Central memory CD8-positive, alpha-beta T cell (primary cell): ENCODE data around the gene SWI5.
A peak's percentile ranks its signal among the peaks of the same experiment; 100 is the strongest.
"Not testable (repeated sequence)": the region's sequence is repeated elsewhere in the genome, so short reads cannot be mapped to it uniquely, and the experiment has no call there.

Experiments
- ATAC-seq: fragments of 150-1000 bp; cut with Tn5 transposase; replicated peaks from 2 replicates; pipeline ENCODE4 v1.10.0; 2022; ENCODE audit warnings: mild to moderate bottlenecking, moderate FRiP score, moderate number of reproducible peaks; ENCODE audit not compliant: poor library complexity, severe bottlenecking; ENCODE audit errors: extremely low read depth
- DNase-seq, 2 donors: peaks; one replicate each; pipeline ENCODE4 v3.0.0; 2021; ENCODE audit warnings: low spot score in 2 of 2
- H3K27ac Mint-ChIP-seq: one replicate; pipeline ENCODE4 v1.8.0; 2022; ENCODE audit warnings: low read depth, mild to moderate bottlenecking, moderate library complexity, mixed read lengths
- H3K27me3 Mint-ChIP-seq: one replicate; pipeline ENCODE4 v1.8.0; 2022; ENCODE audit warnings: mixed read lengths
- H3K36me3 Mint-ChIP-seq: one replicate; pipeline ENCODE4 v1.8.0; 2022; ENCODE audit warnings: mild to moderate bottlenecking, moderate library complexity, mixed read lengths; ENCODE audit not compliant: insufficient read depth
- H3K4me1 Mint-ChIP-seq: one replicate; pipeline ENCODE4 v1.8.0; 2022; ENCODE audit warnings: mixed read lengths
- H3K4me3 Mint-ChIP-seq: one replicate; pipeline ENCODE4 v1.8.0; 2022; ENCODE audit warnings: mild to moderate bottlenecking, moderate library complexity, mixed read lengths
- H3K9me3 Mint-ChIP-seq: one replicate; pipeline ENCODE4 v1.8.0; 2022; ENCODE audit warnings: mixed read lengths

SWI5 gene

GRCh38 chr9:128276008-128276573 is at the start of gene SWI5:
Gene SWI5 (plus strand): TSS chr9:128276276.
- peaks cover 34% of the 10 kb centered on the region for H3K4me1 Mint-ChIP-seq
- no peaks in the 10 kb centered on the region for H3K27me3 Mint-ChIP-seq
- H3K36me3 Mint-ChIP-seq = peaks cover 20% of the 10 kb centered on the region
- DNase-seq (peak; percentile 99), ATAC-seq (peak; percentile 99)
- H3K4me3 Mint-ChIP-seq = peak within 1 kb of the TSS; percentile 94
- H3K9me3 Mint-ChIP-seq = no peaks in the 10 kb centered on the region
- H3K27ac Mint-ChIP-seq = peak within 1 kb of the TSS; percentile 98

- DNase-seq (no peak), ATAC-seq (no peak)
- H3K36me3 Mint-ChIP-seq = no peaks in the 10 kb centered on the region
- peaks cover 13% of the 10 kb centered on the region for H3K27me3 Mint-ChIP-seq
- H3K4me1 Mint-ChIP-seq = no peaks in the 10 kb centered on the region
- no peak overlapping the region for H3K27ac Mint-ChIP-seq
- H3K4me3 Mint-ChIP-seq = no peak overlapping the region
- no peaks in the 10 kb centered on the region for H3K9me3 Mint-ChIP-seq
Observed at GRCh38 chr9:128226412-128226801, 49.7 kb upstream of the SWI5 start.

GRCh38 chr9:128230897-128231296 is 45.2 kb upstream of the SWI5 start:
- H3K4me3 Mint-ChIP-seq, ATAC-seq: not testable (repeated sequence)

GRCh38 chr9:128231638-128232527 is 44.2 kb upstream of the SWI5 start:
- no peak for ATAC-seq

More at GRCh38 chr9:128230897-128231296, 45.2 kb upstream of the SWI5 start:
- H3K4me1 Mint-ChIP-seq, H3K36me3 Mint-ChIP-seq, H3K27ac Mint-ChIP-seq, H3K27me3 Mint-ChIP-seq, H3K9me3 Mint-ChIP-seq, DNase-seq: not testable (repeated sequence)

GRCh38 chr9:128232528-128233428 is 43.3 kb upstream of the SWI5 start:
- ATAC-seq (no peak), DNase-seq (no peak)
- no peak overlapping the region for H3K4me3 Mint-ChIP-seq
- H3K27ac Mint-ChIP-seq = no peak overlapping the region
- no peaks in the 10 kb centered on the region for H3K9me3 Mint-ChIP-seq
- H3K36me3 Mint-ChIP-seq = no peaks in the 10 kb centered on the region
- no peaks in the 10 kb centered on the region for H3K27me3 Mint-ChIP-seq
- no peaks in the 10 kb centered on the region for H3K4me1 Mint-ChIP-seq

More at GRCh38 chr9:128231638-128232527, 44.2 kb upstream of the SWI5 start:
- H3K4me1 Mint-ChIP-seq = no peaks in the 10 kb centered on the region
- H3K27me3 Mint-ChIP-seq = no peaks in the 10 kb centered on the region
- H3K36me3 Mint-ChIP-seq = no peaks in the 10 kb centered on the region
- no peaks in the 10 kb centered on the region for H3K9me3 Mint-ChIP-seq
- H3K4me3 Mint-ChIP-seq = no peak overlapping the region
- no peak for DNase-seq
- no peak overlapping the region for H3K27ac Mint-ChIP-seq

- H3K36me3 Mint-ChIP-seq = no peaks in the 10 kb centered on the region
- no peaks in the 10 kb centered on the region for H3K27me3 Mint-ChIP-seq
- H3K4me3 Mint-ChIP-seq = no peak overlapping the region
- no peak overlapping the region for H3K27ac Mint-ChIP-seq
- ATAC-seq (no peak), DNase-seq (no peak)
- no peaks in the 10 kb centered on the region for H3K4me1 Mint-ChIP-seq
- H3K9me3 Mint-ChIP-seq = no peaks in the 10 kb centered on the region
Observed at GRCh38 chr9:128233817-128234406, 42.2 kb upstream of the SWI5 start.

GRCh38 chr9:128242124-128242523 is 34.0 kb upstream of the SWI5 start:
- Mint-ChIP-seq H3K9me3 (no peaks in the 10 kb centered on the region), H3K4me3 (no peak overlapping the region), H3K27me3 (peaks cover 35% of the 10 kb centered on the region), H3K27ac (no peak overlapping the region), H3K36me3 (no peaks in the 10 kb centered on the region), H3K4me1 (no peaks in the 10 kb centered on the region)
- ATAC-seq (no peak), DNase-seq (no peak)

- Mint-ChIP-seq H3K4me3 (no peak overlapping the region), H3K27me3 (peaks cover 35% of the 10 kb centered on the region), H3K4me1 (no peaks in the 10 kb centered on the region), H3K9me3 (no peaks in the 10 kb centered on the region), H3K27ac (no peak overlapping the region), H3K36me3 (no peaks in the 10 kb centered on the region)
- DNase-seq (no peak), ATAC-seq (no peak)
Observed at GRCh38 chr9:128242828-128243214, 33.3 kb upstream of the SWI5 start.

GRCh38 chr9:128243215-128244018 is 32.7 kb upstream of the SWI5 start:
- ATAC-seq = no peak
- no peak for DNase-seq
- H3K27me3 Mint-ChIP-seq = peaks cover 35% of the 10 kb centered on the region
- H3K4me1 Mint-ChIP-seq = no peaks in the 10 kb centered on the region
- no peaks in the 10 kb centered on the region for H3K9me3 Mint-ChIP-seq
- H3K36me3 Mint-ChIP-seq = no peaks in the 10 kb centered on the region
- no peak overlapping the region for H3K27ac Mint-ChIP-seq
- H3K4me3 Mint-ChIP-seq = no peak overlapping the region

- Mint-ChIP-seq H3K4me1 (no peaks in the 10 kb centered on the region), H3K27ac (no peak overlapping the region), H3K9me3 (no peaks in the 10 kb centered on the region), H3K4me3 (no peak overlapping the region), H3K27me3 (peaks cover 35% of the 10 kb centered on the region), H3K36me3 (no peaks in the 10 kb centered on the region)
- ATAC-seq (no peak), DNase-seq (no peak)
Observed at GRCh38 chr9:128244091-128244836, 31.8 kb upstream of the SWI5 start.

- H3K4me3 Mint-ChIP-seq = no peak overlapping the region
- no peaks in the 10 kb centered on the region for H3K9me3 Mint-ChIP-seq
- ATAC-seq (no peak), DNase-seq (no peak)
- H3K27me3 Mint-ChIP-seq = peaks cover 35% of the 10 kb centered on the region
- H3K36me3 Mint-ChIP-seq = no peaks in the 10 kb centered on the region
- peaks cover 4% of the 10 kb centered on the region for H3K4me1 Mint-ChIP-seq
- H3K27ac Mint-ChIP-seq = no peak overlapping the region
Observed at GRCh38 chr9:128244837-128245231, 31.2 kb upstream of the SWI5 start.
